GM12874 (cell line): ENCODE measurements around the gene IL18BP.

Experiments
- TF ChIP-seq, protein P1 (sequence below): IDR thresholded peaks from 2 replicates; pipeline ENCODE4 v1.5.1; 2011; ENCODE audit warnings: low read depth, mild to moderate bottlenecking, control low read depth, low read length, moderate library complexity; ENCODE audit not compliant: insufficient read depth

IL18BP gene

DNA sequence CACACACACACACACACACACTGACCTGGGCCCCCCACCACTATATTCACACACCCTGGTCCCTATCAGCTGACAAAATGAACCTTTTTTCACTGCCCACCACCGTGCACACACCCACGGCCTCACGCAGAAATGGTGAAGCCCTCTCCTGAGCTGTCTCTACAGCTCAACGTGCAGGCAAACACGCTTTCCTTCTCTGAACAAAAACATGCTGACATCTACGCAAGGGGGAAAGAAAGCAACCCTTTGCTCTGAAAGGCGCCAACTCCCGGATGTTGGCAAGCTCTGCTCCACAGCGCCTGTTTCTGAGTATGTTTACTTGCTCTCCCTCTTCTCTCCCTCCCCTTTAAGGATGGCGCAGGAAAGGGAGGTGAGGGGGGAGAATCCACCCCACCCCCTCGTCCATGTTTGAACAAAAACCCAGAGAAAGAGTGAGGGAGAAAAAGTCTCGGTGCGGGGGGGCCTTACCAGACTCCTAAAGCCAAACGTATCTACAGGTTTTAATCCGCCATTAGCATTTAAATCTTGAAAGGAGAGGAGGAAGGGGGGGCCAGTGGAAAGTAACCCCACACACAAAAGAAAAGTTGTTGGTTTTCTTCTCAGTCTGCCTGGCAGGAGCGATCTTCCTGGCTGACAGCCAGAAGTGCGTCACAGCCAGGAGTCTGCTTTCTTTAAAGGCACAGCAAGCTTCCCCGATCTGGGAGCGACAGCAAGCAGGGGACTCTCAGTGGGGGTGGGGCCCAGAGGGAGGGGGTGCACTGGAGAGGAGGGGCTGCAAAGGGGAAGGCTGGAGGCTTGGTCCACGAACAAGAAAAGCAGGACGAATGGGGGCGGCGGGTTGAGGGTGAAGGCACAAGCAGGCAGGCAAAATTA is 42.0 kb downstream of the IL18BP start:
- TF ChIP-seq, protein P1, sequence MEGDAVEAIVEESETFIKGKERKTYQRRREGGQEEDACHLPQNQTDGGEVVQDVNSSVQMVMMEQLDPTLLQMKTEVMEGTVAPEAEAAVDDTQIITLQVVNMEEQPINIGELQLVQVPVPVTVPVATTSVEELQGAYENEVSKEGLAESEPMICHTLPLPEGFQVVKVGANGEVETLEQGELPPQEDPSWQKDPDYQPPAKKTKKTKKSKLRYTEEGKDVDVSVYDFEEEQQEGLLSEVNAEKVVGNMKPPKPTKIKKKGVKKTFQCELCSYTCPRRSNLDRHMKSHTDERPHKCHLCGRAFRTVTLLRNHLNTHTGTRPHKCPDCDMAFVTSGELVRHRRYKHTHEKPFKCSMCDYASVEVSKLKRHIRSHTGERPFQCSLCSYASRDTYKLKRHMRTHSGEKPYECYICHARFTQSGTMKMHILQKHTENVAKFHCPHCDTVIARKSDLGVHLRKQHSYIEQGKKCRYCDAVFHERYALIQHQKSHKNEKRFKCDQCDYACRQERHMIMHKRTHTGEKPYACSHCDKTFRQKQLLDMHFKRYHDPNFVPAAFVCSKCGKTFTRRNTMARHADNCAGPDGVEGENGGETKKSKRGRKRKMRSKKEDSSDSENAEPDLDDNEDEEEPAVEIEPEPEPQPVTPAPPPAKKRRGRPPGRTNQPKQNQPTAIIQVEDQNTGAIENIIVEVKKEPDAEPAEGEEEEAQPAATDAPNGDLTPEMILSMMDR = no peak

DNA sequence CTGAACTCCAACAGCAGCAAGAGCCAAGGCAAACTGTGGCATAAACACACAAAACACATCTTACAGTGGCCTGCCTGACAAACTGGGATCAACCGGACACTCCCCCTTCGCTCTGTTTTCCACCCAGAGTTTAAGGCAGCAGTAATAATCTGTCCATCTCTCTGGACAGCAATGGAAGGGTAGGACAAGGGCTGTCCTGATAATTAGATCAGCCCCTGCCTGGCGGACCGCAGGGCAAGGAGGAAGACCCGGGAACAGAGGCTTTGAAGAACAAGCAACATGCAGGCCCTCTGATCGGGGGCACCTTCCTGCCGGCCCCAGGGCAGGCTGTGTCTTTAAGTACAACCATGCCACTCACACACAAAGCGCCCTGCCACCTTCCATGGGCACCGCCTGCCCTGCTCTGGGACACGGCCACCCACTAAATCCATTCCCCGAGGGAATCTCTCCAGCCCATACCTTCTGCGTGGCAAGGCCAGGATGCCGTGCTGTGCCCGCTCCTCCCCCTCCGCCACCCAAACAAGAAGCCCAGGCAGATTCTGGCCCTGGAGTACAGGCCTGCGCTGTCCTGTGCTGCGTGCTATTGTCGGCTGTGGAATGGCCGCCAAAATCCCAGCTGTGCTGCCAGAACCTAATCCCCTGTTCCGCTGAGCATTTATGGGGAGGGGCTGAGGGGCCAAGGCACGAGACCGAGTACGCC is 42.8 kb downstream of the IL18BP start:
- TF ChIP-seq, protein P1 = no peak

DNA sequence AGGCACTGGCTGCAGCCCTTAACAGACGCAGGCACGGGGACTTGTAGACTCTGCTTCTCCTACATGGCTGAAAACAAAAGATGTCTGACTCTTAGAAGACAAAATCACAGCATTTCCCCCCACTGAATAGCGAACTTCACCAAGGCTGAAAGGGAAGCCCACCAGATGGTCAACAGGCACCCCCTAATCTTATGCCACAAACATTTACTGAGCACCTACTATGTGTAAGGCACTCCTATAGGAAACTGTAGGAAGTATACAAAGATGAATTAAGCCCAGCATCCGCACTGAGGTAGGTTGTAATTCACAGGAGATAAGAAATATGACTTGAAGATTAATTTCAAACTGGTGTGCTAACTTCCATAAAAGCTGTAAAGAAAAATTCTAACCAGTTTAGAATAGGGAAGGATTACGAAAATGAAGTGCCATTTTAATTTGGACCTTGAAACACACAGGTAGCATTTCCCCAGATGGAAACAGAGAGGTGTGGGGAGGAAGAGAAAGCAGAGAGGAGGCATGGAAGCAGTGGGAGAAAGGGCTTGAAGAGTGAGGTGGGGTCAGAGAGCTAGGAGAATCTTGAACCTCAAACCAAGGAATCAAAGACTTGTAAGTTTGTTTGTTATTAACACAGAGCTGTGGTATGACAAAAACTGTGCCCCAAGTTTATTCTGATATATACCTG is 43.5 kb downstream of the IL18BP start:
- TF ChIP-seq, protein P1 = no peak

DNA sequence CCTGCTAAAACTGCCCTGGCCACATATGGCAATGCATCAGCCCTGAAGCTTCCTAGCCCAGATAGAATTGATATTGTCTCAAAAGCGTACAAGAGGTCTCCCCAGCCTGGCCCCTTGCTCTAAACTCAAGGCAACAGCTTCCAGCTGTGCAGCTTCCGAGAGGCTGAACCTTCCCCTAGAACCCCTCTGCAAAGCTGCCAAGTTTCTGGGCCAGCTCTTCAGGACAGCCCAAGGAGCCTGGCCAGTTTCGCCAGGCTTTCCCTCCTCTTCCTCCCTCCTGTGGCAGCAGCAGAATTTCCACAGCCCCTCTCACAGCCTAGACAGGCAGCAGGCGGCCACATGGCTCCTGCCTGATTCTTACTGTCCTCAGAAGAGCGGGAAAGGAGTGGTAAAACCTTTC is 47.1 kb downstream of the IL18BP start:
- TF ChIP-seq, protein P1 = no peak

DNA sequence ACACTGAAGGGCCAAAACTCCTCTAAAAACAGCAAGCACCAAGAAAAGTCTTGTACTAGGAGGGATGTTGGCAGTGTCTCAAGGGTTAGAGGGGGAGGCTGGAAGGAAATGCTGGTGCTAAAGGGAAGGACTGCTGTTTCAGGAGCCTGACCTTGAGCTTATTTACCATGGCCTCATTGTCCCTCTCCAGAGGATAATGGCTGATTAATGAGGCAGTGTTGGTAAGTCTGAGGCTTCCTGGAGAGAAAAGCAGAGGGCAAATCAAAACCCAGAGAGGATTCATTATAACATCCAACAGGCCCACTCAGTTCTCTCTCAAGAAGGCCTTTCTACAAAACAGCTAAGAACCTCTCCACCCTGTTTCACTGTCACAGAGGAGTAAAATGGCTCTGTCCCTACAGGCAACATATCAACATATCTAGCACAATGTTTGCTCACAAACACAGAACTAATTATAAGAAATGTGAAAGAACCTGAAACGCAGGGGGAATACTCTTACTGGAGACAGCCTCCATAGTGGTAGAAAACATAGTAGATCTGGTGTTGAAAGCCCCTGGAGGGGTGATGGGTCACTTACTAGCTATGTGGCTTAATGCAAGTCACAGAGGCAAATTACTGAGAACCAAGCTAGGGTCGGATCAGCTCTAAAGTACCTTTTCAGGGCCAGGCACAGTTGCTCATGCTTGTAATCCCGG is 50.2 kb downstream of the IL18BP start:
- TF ChIP-seq, protein P1 = no peak
